Measurements from ENCODE around the gene ZAR1L.

Gene ZAR1L

DNA sequence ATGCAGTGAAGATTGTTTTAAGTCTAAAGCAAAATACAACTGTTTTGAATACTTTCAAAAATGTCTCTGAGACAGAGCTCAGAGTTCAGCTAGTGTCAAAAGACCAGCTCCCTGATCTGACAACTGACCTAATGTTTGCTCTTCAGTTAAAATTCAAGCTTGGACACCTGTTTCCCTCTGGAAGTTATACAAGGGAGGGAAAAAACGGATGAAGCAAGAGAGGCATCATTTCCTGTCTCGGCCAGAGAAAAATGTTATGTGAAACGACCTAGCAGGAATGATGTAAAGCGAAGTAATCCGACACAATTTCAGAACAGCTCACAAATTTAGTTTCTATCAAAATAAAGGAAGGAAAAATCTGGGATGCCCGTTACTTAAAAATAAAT lies 59.4 kb downstream of the ZAR1L start:
- no peak for DNase-seq (ENCODE audit: low spot score)

GRCh38 chr13:32254916-32255723 lies 60.0 kb downstream of the ZAR1L start:
- no peak for DNase-seq (ENCODE audit: low spot score)

DNA sequence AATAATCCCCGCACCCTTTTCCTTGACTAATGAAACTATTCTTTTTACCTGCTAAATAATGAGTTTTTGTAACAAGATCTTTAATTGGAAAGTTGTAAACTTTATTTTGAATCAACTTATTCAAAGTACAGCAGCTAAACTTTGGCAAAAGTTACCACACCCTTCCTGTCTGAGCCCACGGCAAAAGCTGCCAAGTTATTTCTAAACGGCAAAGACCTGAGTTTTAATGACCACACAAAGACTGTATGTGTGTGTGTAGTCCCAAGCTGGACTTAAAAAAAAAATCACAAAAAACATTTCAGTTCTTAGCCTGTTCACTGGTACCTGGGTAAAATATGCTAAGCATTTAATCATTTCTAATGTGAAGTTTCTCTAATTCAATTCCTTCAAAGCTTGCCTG lies 60.7 kb downstream of the ZAR1L start:
- no peak for DNase-seq (ENCODE audit: low spot score)

GRCh38 chr13:32253911-32254399 lies 61.2 kb downstream of the ZAR1L start:
- DNase-seq (ENCODE audit: low spot score), result no peak
